ENCODE results near the gene CST4.
"Not testable (repeated sequence)": the region's sequence is repeated elsewhere in the genome, so short reads cannot be mapped to it uniquely, and the experiment has no call there.

Gene CST4

GRCh38 chr20:23688684-23689398 lies at the start of gene CST4:
Gene CST4, minus strand, starts transcription at chr20:23689038. Its CDS starts 69 bp downstream, at chr20:23688969.
- DNase-seq (ENCODE audit: low spot score) = not testable (repeated sequence)

- peak; percentile 19 for DNase-seq (ENCODE audit: low spot score)
These were observed 46.6 kb upstream of the CST4 start for GRCh38 chr20:23735391-23735790.

- DNase-seq (ENCODE audit: low spot score) = not testable (repeated sequence)
These were observed 46.1 kb upstream of the CST4 start for GRCh38 chr20:23734949-23735348.

GRCh38 chr20:23734440-23734839 lies 45.6 kb upstream of the CST4 start:
- DNase-seq (ENCODE audit: low spot score) = not testable (repeated sequence)

GRCh38 chr20:23727016-23727415 lies 38.2 kb upstream of the CST4 start:
- DNase-seq (ENCODE audit: low spot score) = no peak

- DNase-seq (ENCODE audit: low spot score) = no peak
These were observed 36.3 kb upstream of the CST4 start for GRCh38 chr20:23725102-23725501.

GRCh38 chr20:23723659-23724307 lies 34.9 kb upstream of the CST4 start:
- DNase-seq (ENCODE audit: low spot score) = not testable (repeated sequence)

- not testable (repeated sequence) for DNase-seq (ENCODE audit: low spot score)
These were observed 34.0 kb upstream of the CST4 start for GRCh38 chr20:23722851-23723250.

GRCh38 chr20:23721962-23722361 lies 33.1 kb upstream of the CST4 start:
- DNase-seq (ENCODE audit: low spot score) = no peak

- DNase-seq (ENCODE audit: low spot score) = not testable (repeated sequence)
These were observed 30.5 kb upstream of the CST4 start for GRCh38 chr20:23719351-23719750.

GRCh38 chr20:23711778-23712177 lies 22.9 kb upstream of the CST4 start:
- not testable (repeated sequence) for DNase-seq (ENCODE audit: low spot score)

GRCh38 chr20:23710771-23711170 lies 21.9 kb upstream of the CST4 start:
- no peak for DNase-seq (ENCODE audit: low spot score)

GRCh38 chr20:23705895-23706294 lies 17.1 kb upstream of the CST4 start:
- no peak for DNase-seq (ENCODE audit: low spot score)

GRCh38 chr20:23702021-23702420 lies 13.2 kb upstream of the CST4 start:
- no peak for DNase-seq (ENCODE audit: low spot score)

GRCh38 chr20:23700931-23701330 lies 12.1 kb upstream of the CST4 start:
- DNase-seq (ENCODE audit: low spot score) = no peak

GRCh38 chr20:23697947-23698346 lies 9.1 kb upstream of the CST4 start:
- no peak for DNase-seq (ENCODE audit: low spot score)

- DNase-seq (ENCODE audit: low spot score) = not testable (repeated sequence)
These were observed 6.2 kb upstream of the CST4 start for GRCh38 chr20:23695068-23695395.

GRCh38 chr20:23694178-23695067 lies 5.6 kb upstream of the CST4 start:
- DNase-seq (ENCODE audit: low spot score) = not testable (repeated sequence)

GRCh38 chr20:23692725-23693619 lies 4.1 kb upstream of the CST4 start:
- DNase-seq (ENCODE audit: low spot score) = not testable (repeated sequence)

GRCh38 chr20:23691675-23692074 lies 2.8 kb upstream of the CST4 start:
- DNase-seq (ENCODE audit: low spot score) = no peak

- DNase-seq (ENCODE audit: low spot score) = no peak
These were observed 1.7 kb upstream of the CST4 start for GRCh38 chr20:23690581-23690980.

- no peak for DNase-seq (ENCODE audit: low spot score)
These were observed 507 bp upstream of the CST4 start for GRCh38 chr20:23689399-23689690.

Data from pons (tissue), 1 donor.